ENCODE results near the gene ROPN1L.

Gene ROPN1L

GRCh38 chr5:10470669-10471068 lies 29.0 kb downstream of the ROPN1L start:
- H3K27ac ChIP-seq: no peak overlapping the region
- TF ChIP-seq ZFX (IDR thresholded peaks at IDR 0.05; ENCODE audit: borderline replicate concordance) (no peak), CTCF (IDR thresholded peaks at IDR 0.05) (no peak)

- no peak for TF ChIP-seq ZFX (IDR thresholded peaks at IDR 0.05; ENCODE audit: borderline replicate concordance)
- H3K27ac ChIP-seq: no peak overlapping the region
These were observed 30.0 kb downstream of the ROPN1L start for GRCh38 chr5:10471677-10472076.

- no peak for TF ChIP-seq ZFX (IDR thresholded peaks at IDR 0.05; ENCODE audit: borderline replicate concordance)
- H3K27ac ChIP-seq: no peak overlapping the region
These were observed 32.9 kb downstream of the ROPN1L start for GRCh38 chr5:10474521-10475075.

- TF ChIP-seq ZFX (IDR thresholded peaks at IDR 0.05; ENCODE audit: borderline replicate concordance) (no peak), CTCF (IDR thresholded peaks at IDR 0.05) (no peak)
- H3K27ac ChIP-seq: no peak overlapping the region
These were observed 34.4 kb downstream of the ROPN1L start for GRCh38 chr5:10475931-10476676.

- TF ChIP-seq ZFX (IDR thresholded peaks at IDR 0.05; ENCODE audit: borderline replicate concordance) (no peak), CTCF (IDR thresholded peaks at IDR 0.05) (no peak)
These were observed 35.2 kb downstream of the ROPN1L start for GRCh38 chr5:10476878-10477277.

GRCh38 chr5:10477943-10478342 lies 36.3 kb downstream of the ROPN1L start:
- no peak overlapping the region for H3K27ac ChIP-seq
- TF ChIP-seq CTCF (IDR thresholded peaks at IDR 0.05) (no peak), ZFX (IDR thresholded peaks at IDR 0.05; ENCODE audit: borderline replicate concordance) (no peak)

More at GRCh38 chr5:10476878-10477277, 35.2 kb downstream of the ROPN1L start:
- H3K27ac ChIP-seq: no peak overlapping the region

GRCh38 chr5:10478436-10478835 lies 36.8 kb downstream of the ROPN1L start:
- no peak overlapping the region for H3K27ac ChIP-seq
- TF ChIP-seq ZFX (IDR thresholded peaks at IDR 0.05; ENCODE audit: borderline replicate concordance) (no peak), CTCF (IDR thresholded peaks at IDR 0.05) (no peak)

GRCh38 chr5:10479154-10479721 lies 37.6 kb downstream of the ROPN1L start:
- TF ChIP-seq CTCF (IDR thresholded peaks at IDR 0.05) (no peak), ZFX (IDR thresholded peaks at IDR 0.05; ENCODE audit: borderline replicate concordance) (no peak)
- no peak overlapping the region for H3K27ac ChIP-seq

Measured in 22Rv1 (cell line).